Ramos (cell line): ENCODE measurements around the gene ABO.
"Not testable (repeated sequence)": the region's sequence is repeated elsewhere in the genome, so short reads cannot be mapped to it uniquely, and the experiment has no call there.

ENCODE experiments used
- in situ Hi-C: fragments of 300-500 bp; cut with MboI; formaldehyde crosslinking; loops from one replicate; pipeline ENCODE4 v1.14.3; 2022; ENCODE audit warnings: low sequenced_read_pairs; ENCODE audit not compliant: unreplicated experiment

Gene ABO

DNA sequence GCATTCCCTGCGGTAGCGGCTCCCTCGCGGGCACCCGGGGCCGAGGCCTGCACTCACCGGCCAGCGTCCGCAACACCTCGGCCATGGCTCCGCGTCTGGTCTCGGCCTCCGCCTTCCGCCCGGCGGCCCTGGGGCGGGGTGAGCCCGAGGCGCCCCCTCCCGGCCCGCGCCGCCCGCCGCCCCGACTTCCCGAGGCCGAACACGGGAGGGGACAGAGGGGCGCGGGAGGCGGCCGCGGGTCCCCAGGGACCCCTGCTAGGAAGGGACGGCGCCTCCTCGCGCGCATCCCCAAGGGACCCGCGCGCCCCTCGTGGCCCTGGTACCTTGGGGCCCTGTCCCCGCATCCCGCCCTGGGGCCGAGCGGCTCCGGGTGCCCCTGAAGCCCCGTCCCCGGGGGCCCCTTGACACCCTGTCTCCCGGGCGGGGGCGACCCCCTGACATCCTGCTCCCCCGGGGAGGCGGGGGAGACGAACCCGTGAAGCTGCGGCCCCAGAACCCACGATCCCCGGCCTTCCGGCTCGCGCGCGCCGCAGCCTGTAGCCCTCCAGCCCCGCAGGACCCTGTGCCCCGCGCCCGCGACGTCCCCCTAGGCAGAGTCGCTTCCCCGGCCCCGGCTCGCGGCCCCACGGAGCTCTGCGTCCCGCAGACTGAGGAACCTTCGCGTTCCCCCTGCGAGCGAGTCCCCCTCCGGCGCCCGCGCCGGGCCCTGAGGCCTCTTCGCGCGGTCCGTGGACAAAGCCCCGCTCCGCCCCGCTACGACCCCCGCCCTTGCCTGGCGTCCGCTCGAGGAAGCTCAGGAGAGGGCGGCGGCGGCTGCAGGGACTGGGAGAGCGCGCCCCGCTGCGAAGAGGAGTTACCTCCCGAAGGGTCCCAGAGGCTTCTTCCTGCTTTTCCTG, at the start of gene ABO:
ABO (minus strand) TSS at position 97 of the 896 bp plus-strand sequence.
- in situ Hi-C loops: no loop called here

GRCh38 chr9:133323991-133324703, 49.1 kb upstream of the ABO start:
- in situ Hi-C loops: no loop called here

DNA sequence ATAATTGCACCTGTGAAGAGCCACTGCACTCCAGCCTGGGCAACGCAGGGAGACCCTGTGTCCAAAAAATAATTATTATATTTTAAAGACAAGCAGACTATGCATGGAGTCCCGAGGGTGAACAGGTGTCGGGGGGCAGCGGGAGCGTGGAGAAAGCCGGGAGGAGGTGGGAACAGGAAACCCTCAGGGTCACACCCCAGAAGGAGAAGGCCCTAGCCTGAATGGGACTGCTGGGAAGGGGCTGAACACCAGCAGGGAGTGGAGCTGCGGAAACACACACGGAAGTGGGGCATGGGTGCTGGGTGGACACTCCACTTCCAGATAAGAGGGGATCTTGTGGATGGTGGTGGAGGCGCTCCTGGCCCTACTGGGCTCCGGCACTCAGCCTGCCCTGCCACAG, 48.2 kb upstream of the ABO start:
- in situ Hi-C loops: no loop called here

DNA sequence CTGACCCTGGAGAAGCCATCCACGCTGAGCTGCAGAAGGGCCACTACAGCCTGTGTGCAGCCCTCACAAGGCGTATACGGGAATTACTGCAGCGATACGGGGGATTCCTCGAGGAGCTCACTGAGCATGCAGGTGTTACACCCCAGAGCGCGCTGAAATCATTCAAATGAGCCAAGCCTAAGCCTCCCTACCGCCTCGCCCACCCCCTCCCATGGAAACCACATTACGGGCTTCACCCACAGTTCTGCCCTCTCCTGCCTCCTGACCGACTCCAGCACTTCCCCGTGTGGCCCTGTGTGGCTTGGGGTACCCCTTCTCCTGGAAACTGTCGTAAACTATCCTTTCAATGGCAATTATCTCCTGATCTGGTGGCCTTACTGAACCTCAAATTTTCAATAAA, 47.7 kb upstream of the ABO start:
- in situ Hi-C loops: no loop called here

DNA sequence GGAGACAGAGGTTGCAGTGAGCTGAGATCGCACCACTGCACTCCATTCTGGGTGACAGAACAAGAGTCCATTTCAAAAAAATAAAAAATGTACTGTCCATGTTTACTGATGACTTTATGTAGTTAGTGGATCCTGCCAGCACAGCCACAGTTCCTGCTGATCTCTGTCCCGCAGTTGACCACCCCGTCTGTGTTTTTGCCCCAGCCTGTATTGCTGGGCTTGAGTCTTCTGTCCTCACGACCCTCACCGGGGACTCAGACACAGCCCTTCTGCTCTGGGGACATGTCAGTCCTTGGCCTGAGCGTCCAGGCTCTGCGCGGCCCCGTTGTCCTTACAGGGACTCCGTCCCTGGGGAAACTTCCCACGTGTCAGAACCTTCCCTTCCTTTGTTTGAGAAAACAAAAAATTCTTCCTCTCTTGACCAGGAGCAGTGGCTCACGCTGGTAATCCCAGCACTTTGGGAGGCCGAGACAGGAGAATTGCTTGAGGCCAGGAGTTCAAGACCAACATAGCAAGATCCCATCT, 46.5 kb upstream of the ABO start:
- in situ Hi-C loops: no loop called here

- in situ Hi-C loops: no loop called here
Observed at GRCh38 chr9:133320421-133320881, 45.5 kb upstream of the ABO start.

GRCh38 chr9:133317551-133317950, 42.5 kb upstream of the ABO start:
- in situ Hi-C loops: not testable (repeated sequence)

DNA sequence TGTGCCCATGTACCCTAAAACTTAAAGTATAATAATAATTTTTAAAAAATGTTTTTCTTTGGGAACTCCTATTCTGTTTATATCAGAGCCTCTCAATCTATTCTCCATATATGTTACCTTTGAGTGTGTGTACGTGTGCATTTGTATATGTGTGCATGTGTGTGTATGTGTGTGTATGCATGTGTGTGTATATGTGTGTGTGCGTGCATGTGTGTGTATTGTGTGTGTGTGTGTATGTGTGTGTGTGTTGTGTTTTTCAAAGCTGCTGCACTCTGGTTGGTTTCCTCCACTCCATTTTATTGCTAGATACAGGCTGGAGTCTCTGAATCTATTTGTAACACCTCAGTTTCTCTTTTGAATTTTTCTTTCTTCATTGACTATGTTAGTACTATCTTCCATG, 41.0 kb upstream of the ABO start:
- in situ Hi-C loops: no loop called here

DNA sequence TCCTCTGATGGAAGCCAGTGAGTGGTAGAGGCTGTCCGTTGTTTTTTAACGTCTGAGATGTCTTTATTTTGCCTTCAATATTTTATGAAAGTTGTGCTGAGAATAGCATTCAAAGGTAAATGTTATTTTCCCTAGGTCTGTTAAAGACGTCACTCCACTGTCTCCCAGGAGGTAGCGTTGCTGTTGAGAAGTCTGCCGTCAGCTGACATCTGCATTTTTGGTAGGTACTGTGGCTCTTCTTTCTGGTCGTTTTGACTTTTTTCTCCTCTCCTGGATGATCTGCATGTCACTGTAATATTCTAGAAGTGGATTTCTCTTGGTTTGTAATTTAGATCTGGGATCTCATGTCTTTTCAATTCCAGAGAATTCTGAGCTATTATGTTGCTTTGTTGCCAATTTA, 34.6 kb upstream of the ABO start:
- in situ Hi-C loops: no loop called here

DNA sequence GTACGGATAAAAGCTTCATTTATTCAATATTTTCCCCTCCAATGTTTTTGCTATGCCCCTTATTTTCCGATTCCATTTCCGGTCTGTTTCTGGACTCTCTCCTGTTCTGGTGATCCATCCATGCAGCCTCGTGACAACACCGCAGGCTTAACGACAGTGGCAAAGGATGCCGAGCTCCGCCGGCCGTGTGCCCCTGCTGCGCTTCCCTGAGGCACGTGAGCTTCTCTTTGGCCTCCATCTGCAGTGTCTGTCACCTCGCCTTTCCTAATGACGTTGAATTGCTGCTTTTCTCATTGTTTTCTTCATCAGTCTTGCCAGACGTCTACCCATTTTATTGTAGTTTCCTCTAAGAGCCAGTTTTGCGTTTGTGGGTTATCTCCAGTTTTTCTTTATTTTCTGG, 32.3 kb upstream of the ABO start:
- in situ Hi-C loops: no loop called here

DNA sequence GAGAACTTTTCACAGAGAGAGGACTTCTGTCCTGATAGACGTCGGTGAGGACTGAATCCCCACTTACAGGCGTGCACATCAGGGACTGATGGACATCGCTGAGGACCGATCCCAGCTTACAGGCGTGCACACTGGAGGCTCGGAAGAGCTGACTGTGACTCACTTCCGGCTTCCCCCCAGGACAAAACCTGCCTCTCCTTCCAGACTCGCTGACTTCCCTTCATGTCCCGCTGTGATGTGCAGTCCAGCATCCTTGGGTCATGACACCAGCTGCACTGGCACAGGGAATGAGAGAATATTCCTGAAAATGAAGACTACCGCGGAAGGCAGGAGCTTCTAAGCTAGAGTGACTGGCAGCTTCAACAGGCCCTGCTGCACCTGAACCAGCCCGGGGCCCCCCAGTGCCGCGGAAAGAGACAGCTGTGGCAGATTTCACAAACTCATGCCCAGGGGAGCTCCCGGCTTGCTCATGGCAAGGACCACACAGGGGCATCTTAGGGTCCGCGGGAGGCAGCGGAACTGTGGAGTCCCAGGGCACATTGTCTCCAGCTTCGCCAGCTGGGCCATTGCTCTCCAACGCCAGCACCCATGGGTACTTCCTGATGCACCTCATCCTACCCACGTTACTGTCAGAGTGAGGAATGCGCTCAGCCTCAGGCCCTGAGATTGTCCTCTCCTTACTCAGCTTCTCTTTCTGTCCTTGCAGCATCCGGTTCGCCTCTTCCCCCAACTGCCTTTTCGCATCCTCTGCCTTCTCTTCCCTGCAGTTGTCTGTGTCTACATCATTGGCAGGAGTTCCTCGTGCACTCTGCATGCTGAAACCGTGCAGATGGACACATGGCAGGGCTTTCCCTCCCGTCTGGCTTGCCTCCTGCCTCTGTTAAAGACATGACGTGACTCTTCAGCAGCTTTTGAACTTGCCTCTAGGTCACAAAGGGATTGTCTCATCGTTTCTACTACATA, 31.5 kb upstream of the ABO start:
- in situ Hi-C loops: no loop called here

- in situ Hi-C loops: no loop called here
Observed at GRCh38 chr9:133305731-133306130, 30.7 kb upstream of the ABO start.

GRCh38 chr9:133304477-133305377, 29.7 kb upstream of the ABO start:
- in situ Hi-C loops: no loop called here

- in situ Hi-C loops: no loop called here
Observed at GRCh38 chr9:133304158-133304470, 29.1 kb upstream of the ABO start.

GRCh38 chr9:133303266-133304157, 28.5 kb upstream of the ABO start:
- in situ Hi-C loops: no loop called here

DNA sequence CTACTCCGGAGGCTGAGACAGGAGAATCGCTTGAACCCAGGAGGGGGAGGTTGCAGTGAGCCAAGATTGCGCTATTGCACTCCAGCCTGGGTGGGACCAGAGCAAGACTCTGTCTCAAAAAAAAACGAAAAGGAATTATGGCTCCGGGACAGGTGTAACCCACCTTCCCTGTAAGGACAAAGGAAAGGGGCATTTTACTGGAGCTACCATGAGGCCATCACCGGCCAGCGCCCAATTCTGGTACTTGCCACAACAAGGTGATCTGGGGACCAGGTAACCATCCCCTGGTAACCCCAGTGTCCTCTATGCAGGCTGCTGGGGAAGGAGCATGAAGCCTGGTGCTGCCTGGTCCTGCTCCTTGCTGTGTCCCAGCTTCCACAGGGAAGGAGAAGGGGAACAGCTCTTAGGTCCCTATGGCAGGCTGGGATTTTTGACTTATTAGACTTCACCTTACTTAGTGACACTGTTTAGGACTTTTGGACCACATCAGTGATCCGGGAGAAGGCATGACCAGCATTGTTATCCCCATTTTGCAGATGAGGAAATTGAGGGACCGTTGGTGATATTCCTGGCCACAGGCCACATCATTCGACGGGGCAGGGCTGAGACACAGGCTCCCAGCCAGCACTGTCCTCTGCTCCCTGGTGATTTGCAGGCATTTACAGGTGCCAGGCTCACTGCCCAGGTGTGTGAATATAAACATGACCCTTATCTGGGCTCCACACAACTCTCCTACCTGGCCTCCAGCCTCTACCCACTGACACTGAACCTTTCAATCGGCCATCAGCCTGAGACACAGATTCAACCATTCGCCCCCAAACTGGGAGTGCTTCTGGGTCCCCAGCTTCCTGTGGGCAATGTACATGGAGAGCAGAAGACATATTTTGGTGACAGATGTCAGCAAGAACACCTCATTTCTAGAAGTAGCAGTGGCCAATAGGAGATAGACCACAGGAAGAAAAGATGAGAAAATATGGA, 26.5 kb upstream of the ABO start:
- in situ Hi-C loops: no loop called here

DNA sequence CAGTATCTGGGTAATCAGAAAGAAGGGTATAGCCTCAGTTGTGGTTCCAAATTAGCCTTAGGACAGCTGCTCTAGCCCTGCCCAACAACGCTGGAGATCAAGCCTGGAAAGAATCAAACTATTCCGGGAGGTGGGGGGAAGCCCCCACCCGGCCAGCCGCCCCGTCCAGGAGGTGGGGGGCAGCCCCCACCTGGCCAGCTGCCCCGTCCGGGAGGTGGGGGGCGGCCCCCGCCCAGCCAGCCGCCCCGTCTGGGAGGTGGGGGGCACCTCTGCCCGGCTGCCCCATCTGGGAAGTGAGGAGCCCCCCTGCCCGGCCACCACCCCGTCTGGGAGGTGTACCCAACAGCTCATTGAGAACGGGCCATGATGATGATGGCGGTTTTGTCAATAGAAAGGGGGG, 25.0 kb upstream of the ABO start:
- in situ Hi-C loops: not testable (repeated sequence)
